Stomach (tissue), 9 donors: ENCODE results near the gene GPR37L1. TPM values are rescaled to one million over a fixed set of nuclear protein-coding genes. Genes with fewer than 3 reads are reported as not detected.
"Not testable (repeated sequence)": the region's sequence is repeated elsewhere in the genome, so short reads cannot be mapped to it uniquely, and the experiment has no call there.

ENCODE experiments used
- DNase-seq, 2 donors: peaks; one replicate each; pipeline versions ENCODE4 v3.0.0 to v3.0.0-alpha.2; 2013 to 2019
- H3K27ac ChIP-seq, 5 donors: fragments of 200-600 bp in 4 of 5; sonication (generic) in 4 of 5; one replicate each; pipeline ENCODE4 v1.5.1; 2013 to 2019; ENCODE audit warnings: mild to moderate bottlenecking in 1 of 5, moderate library complexity in 1 of 5
- H3K27me3 ChIP-seq, 3 donors: fragments of 200-600 bp; sonication (generic); one replicate each; pipeline ENCODE4 v1.5.1; 2017 to 2019; ENCODE audit warnings: mixed run types in 1 of 3
- H3K36me3 ChIP-seq, 4 donors: fragments of 200-600 bp; sonication (generic); 1 replicate in 3 of 4; 2 replicates in 1 of 4; pipeline ENCODE4 v1.5.1; 2016 to 2019
- H3K4me1 ChIP-seq, 4 donors: fragments of 200-600 bp; sonication (generic); one replicate each; pipeline ENCODE4 v1.5.1; 2016 to 2019
- H3K4me3 ChIP-seq, 4 donors: fragments of 200-600 bp; sonication (generic) in 3 of 4; one replicate each; pipeline ENCODE4 v1.5.1; 2016 to 2019; ENCODE audit warnings: mild to moderate bottlenecking in 1 of 4
- H3K9me3 ChIP-seq, 4 donors: fragments of 200-600 bp; sonication (generic); one replicate each; pipeline ENCODE4 v1.5.1; 2016 to 2019
- CTCF ChIP-seq, 7 experiments: fragments of 450-650 bp in 4 of 7; fragments of 200-600 bp in 3 of 7; sonication (generic) in 3 of 7; IDR thresholded peaks; one replicate each; pipeline ENCODE4 v1.5.1; 2016 to 2019; ENCODE audit warnings: antibody characterized with exemption in 7 of 7, control low read depth in 2 of 7, mild to moderate bottlenecking in 1 of 7
- EP300 ChIP-seq: sonication (generic); formaldehyde crosslinking; IDR thresholded peaks from one replicate; pipeline ENCODE4 v1.6.1; 2017; ENCODE audit warnings: antibody characterized with exemption
- POLR2A ChIP-seq, 4 donors: fragments of 450-650 bp; IDR thresholded peaks; one replicate each; pipeline ENCODE4 v1.6.1; 2016; ENCODE audit warnings: antibody characterized with exemption in 4 of 4, control low read depth in 2 of 4, mild to moderate bottlenecking in 1 of 4, moderate library complexity in 1 of 4
- POLR2AphosphoS5 ChIP-seq, 3 donors: sonication (generic); formaldehyde crosslinking; IDR thresholded peaks; one replicate each; pipeline ENCODE4 v1.6.1; 2016; ENCODE audit warnings: antibody characterized with exemption in 3 of 3
- WGBS, 5 donors: extraction: QIAGEN DNeasy Blood & Tissue Kit in 3 of 5; methylation state at CpG; one replicate each; pipeline versions ENCODE4 v1.1.5 to v1.1.7; 2013 to 2018; 5-methylcytosine and 5-hydroxymethylcytosine counted together
- intact Hi-C: fragments of 100-400 bp; cut with DNase I; formaldehyde crosslinking; loops from one replicate; pipeline ENCODE4 v1.15.1; 2023; ENCODE audit warnings: low total_unique reads
- polyA plus RNA-seq, 3 donors: library from polyadenylated mRNA; stranded (reverse); fragments of 200-250 nt; gene quantifications; one replicate each; pipeline ENCODE4 v1.2.3, GENCODE V29; 2013
- total RNA-seq, 5 donors: library from RNA; depleted of rRNA; stranded (reverse); fragments of >200 nt; gene quantifications; one replicate each; pipeline versions ENCODE4 v1.1.0 to v1.2.3, GENCODE V29; 2014 to 2016
- donor health status: healthy with polysubstance abuse.
- donor health status: Bipolar disorder and iron deficiency.
- donor health status: healthy.

The GPR37L1 gene
- total and polyA plus RNA-seq, 8 donors = under 0.01 to 2.0 (median 0.18) TPM; not detected in 3

- DNase-seq = peak; percentile 88 to 94
- 23 to 52% (median 43%) methylated on average over 9 to 10 of the region's 10 CpGs for WGBS, 5 donors
- Histone ChIP-seq H3K9me3 (no peaks in the 10 kb centered on the region), H3K4me3 (no peak overlapping the region), H3K27me3 (no peaks in the 10 kb centered on the region), H3K36me3 (no peaks in the 10 kb centered on the region), H3K27ac (peak overlapping the region; percentile 91 to 95 (median 93)), H3K4me1 (peaks cover 14 to 29% (median 24%) of the 10 kb centered on the region in 4 donors)
- intact Hi-C loops = no loop called here
- TF ChIP-seq POLR2A (IDR thresholded peaks at IDR 0.05) (peak in 1 of 4 donors; percentile 55), EP300 (no peak), POLR2AphosphoS5 (IDR thresholded peaks at IDR 0.05) (peak in 2 of 3 donors; percentile 83 to 87), CTCF (IDR thresholded peaks at IDR 0.05) (no peak)
Measured at GRCh38 chr1:202106340-202107254, 16.1 kb upstream of the GPR37L1 start.

GRCh38 chr1:202107321-202107761, 15.4 kb upstream of the GPR37L1 start:
- TF ChIP-seq POLR2A (IDR thresholded peaks at IDR 0.05) (no peak), POLR2AphosphoS5 (IDR thresholded peaks at IDR 0.05) (peak in 2 of 3 donors; percentile 40 to 48)
- no peak overlapping the region for H3K4me3 ChIP-seq
- intact Hi-C loops = no loop called here
- peak overlapping the region; percentile 91 to 95 (median 93) for H3K27ac ChIP-seq
- no peaks in the 10 kb centered on the region for H3K9me3 ChIP-seq
- no peaks in the 10 kb centered on the region for H3K27me3 ChIP-seq
- 26 to 50% (median 34%) methylated on average over 4 to 5 of the region's 5 CpGs for WGBS, 5 donors
- DNase-seq = peak; percentile 73 to 95
- H3K36me3 ChIP-seq = no peaks in the 10 kb centered on the region
- H3K4me1 ChIP-seq = peaks cover 16 to 30% (median 24%) of the 10 kb centered on the region in 4 donors

- intact Hi-C loops = no loop called here
- no peaks in the 10 kb centered on the region for H3K27me3 ChIP-seq
- H3K9me3 ChIP-seq = no peaks in the 10 kb centered on the region
- H3K27ac ChIP-seq = peak overlapping the region; percentile 91 to 95 (median 93)
- H3K36me3 ChIP-seq = no peaks in the 10 kb centered on the region
- DNase-seq = peak; percentile 84 to 87
- H3K4me3 ChIP-seq = no peak overlapping the region
- peaks cover 23 to 37% (median 31%) of the 10 kb centered on the region in 4 donors for H3K4me1 ChIP-seq
- 27 to 61% (median 39%) methylated on average over 12 to 13 of the region's 13 CpGs for WGBS, 5 donors
- TF ChIP-seq CTCF (IDR thresholded peaks at IDR 0.05) (peak in 1 of 7 experiments; percentile 4), EP300 (no peak), POLR2AphosphoS5 (IDR thresholded peaks at IDR 0.05) (peak in 2 of 3 donors; percentile 70 to 88), POLR2A (IDR thresholded peaks at IDR 0.05) (no peak)
Measured at GRCh38 chr1:202107801-202108731, 14.7 kb upstream of the GPR37L1 start.

- peaks cover 32 to 49% (median 44%) of the 10 kb centered on the region in 4 donors for H3K4me1 ChIP-seq
- DNase-seq = no peak
- H3K36me3 ChIP-seq = no peaks in the 10 kb centered on the region
- intact Hi-C loops = no loop called here
- H3K9me3 ChIP-seq = no peaks in the 10 kb centered on the region
- no peak for TF ChIP-seq CTCF (IDR thresholded peaks at IDR 0.05)
- no peak for TF ChIP-seq POLR2AphosphoS5 (IDR thresholded peaks at IDR 0.05)
- TF ChIP-seq POLR2A (IDR thresholded peaks at IDR 0.05) = no peak
- TF ChIP-seq EP300 = no peak
- no peak overlapping the region for H3K27ac ChIP-seq
- 77 to 98% (median 87%) methylated on average over 3 of the region's 3 CpGs for WGBS, 5 donors
- no peak overlapping the region for H3K4me3 ChIP-seq
- H3K27me3 ChIP-seq = no peaks in the 10 kb centered on the region
Measured at GRCh38 chr1:202110977-202111376, 11.7 kb upstream of the GPR37L1 start.

- 76 to 89% (median 86%) methylated on average over 7 of the region's 7 CpGs for WGBS, 5 donors
- peaks cover 31 to 46% (median 41%) of the 10 kb centered on the region in 4 donors for H3K4me1 ChIP-seq
- H3K4me3 ChIP-seq, DNase-seq, H3K36me3 ChIP-seq, H3K9me3 ChIP-seq, H3K27ac ChIP-seq, intact Hi-C loops, H3K27me3 ChIP-seq: not testable (repeated sequence)
Measured at GRCh38 chr1:202111589-202111988, 11.1 kb upstream of the GPR37L1 start.
